HG03280 (cell line): Measurements from ENCODE around the gene HECA.

Source experiments
- ATAC-seq: cut with Tn5 transposase; IDR thresholded peaks from one replicate; pipeline ENCODE4 v1.9.1; 2021; ENCODE audit warnings: mild to moderate bottlenecking, moderate library complexity; ENCODE audit not compliant: unreplicated experiment

The HECA gene

DNA sequence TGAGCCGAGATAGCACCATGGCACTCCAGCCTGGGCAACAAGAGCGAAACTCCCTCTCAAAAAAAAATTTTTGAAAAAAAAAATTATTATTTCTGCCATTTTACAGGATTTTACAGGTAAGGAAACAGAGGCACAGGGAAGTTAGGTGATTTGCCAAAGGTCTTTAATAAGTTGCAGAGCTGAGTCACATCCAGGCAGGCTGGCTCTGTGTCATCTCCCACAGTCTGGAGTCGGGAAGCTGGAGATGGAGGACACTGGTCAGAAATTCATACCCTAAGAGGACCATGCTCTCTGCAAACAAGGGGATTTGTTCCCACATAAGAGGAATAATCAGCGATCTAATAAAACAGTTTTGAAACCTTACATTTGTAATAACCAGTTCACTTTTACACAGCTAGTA is 24.1 kb downstream of the HECA start:
- no peak for ATAC-seq

DNA sequence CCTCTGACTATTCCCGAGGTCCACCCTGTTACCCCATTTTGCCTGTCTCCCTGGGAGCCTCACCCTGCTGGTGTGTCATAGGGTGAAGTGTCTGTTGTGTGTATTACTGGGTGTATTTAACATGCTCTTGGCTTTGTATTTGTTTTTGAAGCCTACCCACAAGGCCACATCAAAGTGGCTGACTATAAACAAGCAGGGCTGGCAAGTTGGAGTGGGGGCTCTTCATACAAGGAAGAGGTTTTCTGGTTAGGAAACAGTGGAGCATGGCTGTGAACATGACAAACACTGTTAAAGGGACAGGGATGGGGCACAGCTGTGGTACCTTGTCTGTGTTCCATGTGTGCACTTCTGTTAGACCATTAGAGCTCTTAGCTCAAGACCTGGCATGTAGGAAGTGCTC is 26.3 kb downstream of the HECA start:
- ATAC-seq, result no peak

DNA sequence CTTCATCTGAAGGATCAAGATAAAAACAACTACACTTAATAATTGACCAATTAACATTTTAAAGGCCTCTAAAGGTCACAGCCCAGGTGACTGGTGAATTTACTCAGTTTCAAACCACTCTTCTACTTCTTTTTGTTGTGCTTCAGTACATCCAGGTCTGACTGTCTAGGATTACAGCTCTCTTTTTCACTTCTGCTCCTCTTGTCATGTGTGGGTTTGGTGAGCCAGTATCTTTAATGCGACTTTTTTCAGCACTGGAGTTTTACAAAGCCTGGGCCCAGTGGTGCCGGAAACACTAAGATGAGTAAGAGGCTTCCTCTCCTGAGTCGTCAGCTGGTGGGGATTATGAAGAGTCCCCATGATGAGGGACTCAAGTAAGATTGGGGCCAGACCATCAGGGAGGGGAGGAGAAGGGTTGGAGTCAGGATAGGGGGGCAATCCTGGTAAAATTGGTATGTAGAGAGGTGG is 27.0 kb downstream of the HECA start:
- peak; percentile 97 for ATAC-seq

DNA sequence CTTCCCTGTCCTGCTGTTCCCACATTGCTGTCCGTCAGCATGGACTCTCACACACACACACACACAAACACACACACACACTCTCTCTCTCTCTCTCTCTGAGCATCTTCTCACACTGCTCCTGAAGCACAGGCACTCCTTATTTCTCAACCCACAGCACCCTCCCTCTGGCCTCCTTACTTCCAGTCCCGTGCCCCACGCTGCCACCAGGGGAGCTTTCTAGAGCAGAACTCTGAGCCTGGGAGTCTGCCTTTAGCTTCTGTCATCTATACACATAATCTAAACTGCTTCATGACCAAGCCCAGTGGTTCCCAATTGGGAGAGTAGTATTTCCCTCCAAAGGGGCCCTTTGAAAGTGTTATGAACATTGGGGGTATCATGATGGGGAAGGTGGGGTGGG is 29.1 kb downstream of the HECA start:
- ATAC-seq, result no peak

DNA sequence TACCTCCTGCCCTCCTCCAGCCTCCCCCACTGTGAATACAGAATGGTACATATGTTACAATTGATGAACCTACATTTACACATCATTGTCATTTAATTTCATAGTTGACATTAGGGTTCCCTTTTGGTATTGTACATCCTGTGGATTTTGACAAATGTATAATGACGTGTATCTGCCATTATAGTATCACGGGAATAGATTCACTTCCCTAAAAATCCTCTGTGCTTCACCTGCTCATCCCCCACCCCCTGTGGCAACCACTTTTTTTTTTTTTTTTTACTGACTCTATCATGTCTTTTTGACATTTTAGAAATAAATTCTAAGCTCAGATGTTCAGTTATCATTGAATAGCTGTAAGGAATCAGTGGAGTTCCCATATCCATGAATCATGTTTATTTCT is 30.4 kb downstream of the HECA start:
- no peak for ATAC-seq

DNA sequence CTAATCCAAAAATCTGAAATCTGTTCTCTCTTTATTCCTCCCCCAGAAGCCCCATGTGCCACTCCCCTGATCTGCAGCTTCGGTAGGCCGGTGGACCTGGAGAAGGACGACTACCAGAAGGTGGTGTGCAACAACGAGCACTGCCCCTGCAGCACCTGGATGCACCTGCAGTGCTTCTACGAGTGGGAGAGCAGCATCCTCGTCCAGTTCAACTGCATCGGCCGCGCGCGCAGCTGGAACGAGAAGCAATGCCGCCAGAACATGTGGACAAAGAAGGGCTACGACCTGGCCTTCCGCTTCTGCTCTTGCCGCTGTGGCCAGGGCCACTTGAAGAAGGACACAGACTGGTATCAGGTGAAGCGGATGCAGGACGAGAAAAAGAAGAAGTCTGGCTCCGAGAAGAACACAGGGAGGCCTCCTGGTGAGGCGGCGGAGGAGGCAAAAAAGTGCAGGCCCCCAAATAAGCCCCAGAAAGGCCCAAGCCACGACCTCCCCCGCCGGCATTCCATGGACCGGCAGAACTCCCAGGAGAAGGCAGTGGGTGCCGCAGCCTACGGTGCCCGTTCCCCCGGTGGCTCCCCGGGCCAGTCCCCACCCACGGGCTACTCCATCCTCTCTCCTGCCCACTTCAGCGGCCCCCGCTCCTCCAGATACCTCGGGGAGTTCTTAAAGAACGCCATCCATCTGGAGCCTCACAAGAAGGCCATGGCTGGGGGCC is 31.5 kb downstream of the HECA start:
- ATAC-seq, result no peak

DNA sequence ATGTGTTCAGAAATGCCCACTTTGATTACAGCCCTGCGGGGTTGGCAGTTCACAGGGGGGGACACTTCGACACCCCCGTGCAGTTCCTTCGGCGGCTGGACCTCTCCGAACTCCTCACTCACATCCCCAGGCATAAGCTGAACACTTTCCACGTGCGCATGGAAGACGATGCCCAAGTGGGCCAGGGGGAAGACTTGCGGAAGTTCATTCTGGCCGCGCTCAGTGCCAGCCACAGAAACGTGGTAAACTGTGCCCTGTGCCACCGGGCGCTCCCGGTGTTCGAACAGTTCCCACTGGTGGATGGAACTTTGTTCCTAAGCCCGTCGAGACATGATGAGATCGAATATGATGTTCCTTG is 32.1 kb downstream of the HECA start:
- no peak for ATAC-seq

DNA sequence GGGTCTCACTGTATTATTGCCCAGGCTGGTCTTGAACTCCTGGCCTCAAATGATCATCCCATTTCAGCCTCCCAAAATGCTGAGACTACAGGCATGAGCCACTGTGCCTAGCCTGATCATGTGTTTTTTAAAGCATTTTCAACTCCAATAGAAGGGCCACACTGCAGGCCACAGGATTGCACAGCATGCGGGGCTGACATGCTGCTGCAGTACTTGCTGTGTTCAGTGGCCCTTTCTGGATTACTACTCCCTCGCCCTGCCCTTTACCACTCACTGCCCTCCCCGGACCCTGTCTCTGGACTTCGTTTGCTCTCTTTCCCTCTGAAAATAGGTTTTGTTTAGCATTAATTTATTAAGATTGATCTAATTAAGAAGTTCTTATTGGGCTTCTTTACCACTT is 37.3 kb downstream of the HECA start:
- no peak for ATAC-seq

DNA sequence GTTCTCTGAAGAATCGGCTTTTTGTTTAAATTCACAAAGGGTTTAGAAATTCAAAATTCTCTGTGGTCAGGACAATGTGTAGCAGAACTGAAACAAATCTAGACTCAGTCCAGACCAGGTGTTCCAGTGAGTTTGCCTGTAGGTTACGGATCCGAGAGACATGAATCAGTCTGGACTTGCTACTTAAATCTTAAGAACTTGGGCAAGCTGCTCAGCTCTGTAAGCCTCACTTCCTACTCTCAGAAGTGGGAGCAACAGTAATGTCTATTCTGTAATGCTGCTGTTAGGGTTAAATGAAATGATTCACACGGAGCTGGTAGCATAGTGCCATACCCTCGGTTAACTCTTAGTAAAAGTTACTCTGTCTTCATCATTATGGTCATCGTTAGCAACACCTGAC is 37.7 kb downstream of the HECA start:
- ATAC-seq, result no peak

DNA sequence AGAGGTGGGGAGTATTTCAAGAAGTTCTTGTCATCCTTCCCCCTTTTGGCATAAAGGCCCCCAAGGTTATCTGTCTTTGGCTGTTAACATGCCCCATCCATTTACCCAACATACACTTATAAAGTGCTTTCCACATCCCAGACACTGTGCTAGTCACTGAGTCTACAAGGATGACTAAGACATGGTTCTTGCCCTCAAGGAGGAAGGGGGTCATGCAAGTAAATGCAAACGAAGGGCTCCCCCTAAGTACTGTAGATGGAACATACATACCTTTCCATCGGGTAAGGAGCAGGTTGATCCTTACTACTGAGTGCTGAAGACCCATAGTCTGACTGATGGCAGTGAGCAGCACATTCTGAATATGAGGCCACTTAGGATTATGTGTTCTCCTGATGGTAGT is 38.3 kb downstream of the HECA start:
- no peak for ATAC-seq

DNA sequence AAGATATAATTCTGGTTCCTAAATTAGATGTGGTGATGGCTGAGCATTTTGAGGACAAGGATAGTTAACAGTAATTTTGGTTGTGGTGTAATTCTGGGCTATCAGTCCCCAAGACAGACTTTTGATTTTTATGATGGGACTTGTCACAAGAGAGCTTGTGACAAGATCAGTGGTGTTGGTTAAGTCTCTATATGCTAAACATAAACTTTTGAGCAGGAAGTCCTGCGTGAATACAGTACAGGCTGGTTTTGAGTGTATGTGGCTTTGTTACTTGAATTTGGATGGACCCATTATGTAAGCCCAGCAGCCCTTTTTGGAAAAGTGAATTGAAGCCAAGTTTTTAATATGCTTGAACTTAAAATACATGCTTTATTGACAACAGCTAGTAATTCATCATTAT is 38.9 kb downstream of the HECA start:
- no peak for ATAC-seq

DNA sequence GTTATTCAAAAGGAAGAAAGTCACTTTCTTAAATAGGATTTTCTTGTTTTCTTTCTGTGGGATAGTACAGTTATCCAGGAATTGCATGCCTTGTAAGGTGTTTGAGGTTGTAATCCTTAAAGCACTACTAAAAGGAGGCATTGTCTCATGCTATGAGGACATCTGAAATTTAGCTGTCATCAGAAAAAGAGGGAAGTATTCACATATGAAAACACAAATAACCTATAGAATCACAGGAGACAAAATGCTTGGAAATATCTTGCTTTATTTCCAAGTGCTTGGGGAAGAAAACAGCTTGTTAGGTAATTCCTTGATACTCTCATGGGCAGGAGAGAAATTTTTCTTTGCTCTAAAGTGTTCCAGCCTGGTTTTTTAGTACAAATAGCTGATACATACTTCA is 40.1 kb downstream of the HECA start:
- ATAC-seq, result no peak

DNA sequence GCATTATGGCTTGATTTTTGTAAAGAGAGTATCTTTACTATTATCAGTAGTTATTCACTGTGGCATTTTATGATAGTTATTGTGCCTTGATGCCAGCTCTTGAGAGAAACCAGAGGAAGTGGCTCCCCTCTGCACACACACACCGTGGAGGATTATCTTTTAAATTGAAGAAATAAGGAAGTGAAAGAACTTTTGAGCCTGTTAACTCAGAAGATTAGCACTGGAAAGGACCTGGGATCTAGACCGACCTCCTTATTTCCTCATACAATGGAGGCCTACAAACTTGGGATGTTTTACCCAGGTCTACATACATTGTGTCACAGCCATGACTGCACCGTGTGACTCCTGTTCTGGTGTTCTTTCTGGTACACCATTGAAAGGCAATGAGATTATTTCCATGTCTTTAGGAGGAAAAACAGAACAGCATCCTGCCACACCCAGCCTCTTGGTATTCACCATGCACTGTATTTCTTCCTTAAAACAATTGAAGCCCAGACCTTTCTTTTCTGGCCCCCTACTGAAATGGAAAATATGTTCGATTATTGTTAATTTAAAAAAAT is 40.6 kb downstream of the HECA start:
- no peak for ATAC-seq

DNA sequence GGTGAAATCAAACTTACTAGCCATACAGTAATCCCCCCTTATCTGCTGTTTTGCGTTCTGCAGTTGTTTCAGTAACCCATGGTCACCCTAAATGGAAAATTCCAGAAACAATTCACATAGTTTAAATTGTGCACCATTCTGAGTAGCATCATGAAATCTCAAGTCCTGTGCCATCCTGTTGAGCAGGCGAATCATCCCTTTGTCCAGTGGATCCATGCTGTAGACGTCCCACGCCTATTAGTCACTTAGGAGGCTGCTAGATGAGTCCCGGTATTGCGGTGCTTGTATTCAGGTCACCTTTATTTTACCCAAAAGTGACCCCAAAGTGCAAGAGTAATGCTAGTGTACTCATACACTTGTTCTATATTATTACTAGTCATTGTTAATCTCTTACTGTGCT is 46.4 kb downstream of the HECA start:
- ATAC-seq, result no peak

DNA sequence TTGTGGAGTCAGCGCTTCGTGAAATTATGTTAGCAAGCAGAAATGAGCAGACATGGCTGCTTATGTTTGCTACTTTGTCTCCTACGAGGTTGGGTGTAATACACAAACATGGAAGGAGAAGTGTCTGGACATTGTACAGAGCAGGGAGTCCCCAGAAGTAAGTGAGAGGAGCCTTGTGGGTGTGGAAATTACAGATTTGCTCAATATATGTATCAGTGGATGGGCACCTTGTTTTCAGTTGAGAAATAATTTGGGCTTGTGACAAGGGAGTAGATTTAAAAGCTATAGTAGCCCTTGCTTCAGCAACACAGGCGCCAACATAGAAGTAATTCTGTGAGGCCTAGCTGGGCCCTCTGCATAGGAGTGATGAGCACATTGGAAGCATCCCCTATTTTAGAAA is 49.2 kb downstream of the HECA start:
- ATAC-seq, result no peak

DNA sequence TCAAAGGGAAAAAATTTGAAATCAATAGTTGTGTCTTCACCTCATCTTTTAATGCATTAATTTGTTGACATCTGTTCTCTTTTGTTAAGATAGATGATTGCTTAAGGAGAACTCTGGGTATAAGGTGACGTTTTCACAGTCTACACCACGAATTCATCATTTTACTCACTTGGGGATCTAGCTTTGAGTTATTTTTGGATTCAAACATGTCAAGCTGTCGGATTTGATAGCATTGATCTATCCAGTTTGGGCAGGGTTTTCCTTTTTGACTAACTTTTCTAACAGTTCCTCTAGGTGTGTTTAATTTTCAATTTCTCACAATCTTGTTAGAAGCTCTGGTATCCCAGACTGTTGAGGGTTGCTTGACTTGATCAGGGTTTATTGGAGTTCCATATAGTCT is 49.6 kb downstream of the HECA start:
- ATAC-seq, result no peak

DNA sequence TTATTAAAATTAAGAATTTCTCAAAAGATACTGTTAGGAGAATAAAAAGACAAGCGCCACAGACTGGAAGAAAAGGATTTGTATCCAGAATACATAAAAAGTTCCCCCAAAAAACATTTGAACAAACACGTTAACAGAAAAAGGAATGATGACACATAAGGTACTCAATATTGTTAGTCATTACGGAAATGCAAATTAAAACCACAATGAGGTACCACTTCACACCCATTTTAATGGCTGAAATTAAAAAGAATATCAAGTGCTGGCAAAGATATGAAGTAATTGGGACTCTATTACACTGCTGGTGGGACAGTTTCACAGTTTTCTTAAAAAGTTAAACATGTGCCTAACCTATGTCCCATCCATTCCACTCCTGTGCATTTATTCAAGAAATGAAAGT is 51.4 kb downstream of the HECA start:
- ATAC-seq, result no peak

DNA sequence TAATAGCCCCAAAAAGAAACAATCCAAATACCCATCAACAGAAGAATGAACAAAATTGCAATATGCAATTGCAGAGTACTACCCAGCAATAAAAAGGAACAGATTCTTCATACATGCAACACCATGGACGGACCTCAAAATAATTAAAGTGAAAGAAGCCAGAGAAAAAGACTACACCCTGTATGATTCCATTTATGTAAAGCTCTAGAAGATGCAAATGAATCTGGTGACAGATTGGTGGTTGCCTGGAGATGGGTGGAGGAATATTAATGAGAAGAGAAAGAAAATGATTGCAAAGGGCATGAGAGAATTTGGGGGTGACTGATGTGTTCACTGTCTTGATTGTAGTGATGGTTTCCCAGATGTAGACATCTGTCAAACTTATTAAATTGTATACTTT is 51.8 kb downstream of the HECA start:
- ATAC-seq, result no peak

DNA sequence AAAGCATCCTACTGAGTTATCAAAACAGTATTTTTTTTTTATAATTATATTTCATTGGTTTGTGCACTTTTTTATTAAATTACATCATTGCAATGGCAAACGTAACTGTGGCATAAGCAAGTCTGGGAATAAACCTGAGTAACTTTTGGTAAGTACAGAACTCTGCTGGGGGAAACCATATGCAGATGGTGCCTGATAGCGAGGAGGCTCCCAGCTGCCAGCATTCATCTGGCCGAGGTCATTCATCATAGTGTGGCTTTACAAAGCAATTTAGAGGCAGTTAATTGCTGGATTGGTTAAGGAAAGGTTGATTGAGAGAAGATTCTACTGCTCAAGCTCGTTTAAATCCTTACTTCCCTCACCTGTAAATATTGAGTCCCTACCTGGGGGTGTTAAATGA is 52.6 kb downstream of the HECA start:
- ATAC-seq, result no peak

DNA sequence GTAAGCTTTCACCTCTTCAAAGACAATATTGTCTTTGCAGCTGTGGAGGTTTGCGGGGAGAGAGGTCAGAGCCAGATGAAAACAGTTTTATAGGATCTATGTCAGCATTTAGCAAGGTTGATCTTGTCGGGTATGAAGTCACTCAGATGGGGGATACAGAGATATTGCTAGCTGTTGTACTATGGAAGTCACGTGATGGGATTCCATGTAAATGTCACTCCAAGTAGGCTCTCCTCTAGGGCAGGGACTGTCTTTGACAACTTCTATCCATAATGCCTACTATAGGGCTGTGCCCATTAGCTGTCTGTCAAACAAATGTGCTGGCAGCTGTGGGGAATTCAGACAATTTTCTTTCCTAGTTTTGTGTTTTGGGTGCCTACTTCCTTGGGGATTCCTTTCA is 54.8 kb downstream of the HECA start:
- ATAC-seq, result no peak

DNA sequence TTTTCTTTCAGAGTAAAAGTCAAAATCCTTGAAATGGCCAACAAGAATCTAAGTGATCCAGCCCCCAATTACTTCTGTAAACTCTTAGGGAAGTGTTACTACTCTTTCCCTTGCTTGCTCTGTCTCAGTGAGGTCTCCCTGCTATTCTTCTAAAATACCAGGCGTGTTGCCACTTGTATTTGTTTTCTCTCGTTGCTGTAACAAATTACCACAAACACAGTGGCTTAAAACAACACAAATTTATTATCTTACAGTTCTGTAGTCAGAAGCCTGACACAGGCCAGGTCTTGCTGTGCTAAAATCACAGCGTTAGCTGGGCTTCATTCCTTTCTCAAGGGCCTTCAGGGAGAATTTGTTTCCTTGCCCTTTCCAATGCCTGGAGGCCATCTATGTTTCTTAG is 59.9 kb downstream of the HECA start:
- ATAC-seq, result no peak

DNA sequence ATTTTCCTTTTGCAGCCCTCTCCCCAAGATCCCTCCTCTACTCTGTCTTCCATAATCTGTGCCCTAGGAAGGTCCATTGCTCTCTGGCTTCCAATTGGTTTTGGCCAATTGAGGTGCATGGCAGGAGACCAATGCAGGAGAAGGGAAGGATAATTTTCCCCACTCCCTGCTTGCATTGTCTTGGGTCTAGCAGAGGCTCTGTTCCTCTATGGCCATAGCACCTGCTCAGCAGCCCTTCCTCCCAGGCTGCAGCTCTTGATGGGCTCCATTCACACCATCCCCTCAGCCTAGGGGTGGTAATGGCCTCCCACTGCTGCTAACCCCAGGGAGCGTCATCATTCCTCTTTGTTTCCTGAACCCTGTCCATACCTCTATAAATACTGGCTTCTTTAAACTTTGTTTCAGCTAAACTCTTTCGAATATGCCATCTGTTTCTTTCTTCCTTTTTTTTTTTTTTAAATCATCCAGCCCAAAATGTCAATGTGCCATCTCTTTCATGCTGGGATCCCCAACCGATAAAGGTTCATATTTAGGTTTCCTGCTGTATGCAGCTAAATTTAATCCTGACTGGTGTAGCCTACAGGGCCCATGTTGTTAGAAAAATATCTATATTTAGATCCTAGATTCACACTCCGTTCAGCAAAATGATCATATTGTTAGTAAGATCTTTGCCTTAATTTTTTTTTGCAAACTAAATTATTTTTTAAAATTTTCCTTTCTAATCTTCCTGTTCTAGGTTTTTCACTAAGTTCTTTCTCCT is 63.8 kb downstream of the HECA start:
- no peak for ATAC-seq
